Mesenchymal stem cell (in vitro differentiated cells and primary cell): ENCODE data around the gene KRT10.

Source experiments
- DNase-seq: peaks from one replicate; pipeline ENCODE4 v3.0.0-alpha.2; 2013
- H2AFZ ChIP-seq: one replicate; pipeline ENCODE4 v1.6.1; 2013; ENCODE audit warnings: low read depth, mild to moderate bottlenecking, control low read depth, inconsistent platforms, low read length, moderate library complexity
- H2AK5ac ChIP-seq: 2 replicates; pipeline ENCODE4 v1.6.1; 2013; ENCODE audit warnings: low read length, moderate library complexity, mild to moderate bottlenecking, inconsistent platforms; ENCODE audit not compliant: severe bottlenecking
- H2BK120ac ChIP-seq: one replicate; pipeline ENCODE4 v1.6.1; 2013; ENCODE audit warnings: low read depth, mild to moderate bottlenecking, inconsistent platforms, low read length, moderate library complexity
- H2BK12ac ChIP-seq, 2 experiments: one replicate each; pipeline ENCODE4 v1.6.1; 2013; ENCODE audit warnings: inconsistent platforms in 2 of 2, low read length in 2 of 2, mild to moderate bottlenecking in 2 of 2, moderate library complexity in 2 of 2, control low read depth in 1 of 2
- H2BK15ac ChIP-seq: one replicate; pipeline ENCODE4 v1.6.1; 2013; ENCODE audit warnings: mild to moderate bottlenecking, low read depth, inconsistent platforms; ENCODE audit not compliant: poor library complexity, severe bottlenecking
- H2BK5ac ChIP-seq: 2 replicates; pipeline ENCODE4 v1.6.1; 2013; ENCODE audit warnings: low read depth, mild to moderate bottlenecking, low read length, control low read depth, inconsistent platforms; ENCODE audit not compliant: poor library complexity, severe bottlenecking
- H3K14ac ChIP-seq, 2 experiments: one replicate each; pipeline ENCODE4 v1.6.1; 2013; ENCODE audit warnings: inconsistent platforms in 2 of 2, low read length in 2 of 2, control low read depth in 1 of 2, mild to moderate bottlenecking in 1 of 2, moderate library complexity in 1 of 2
- H3K18ac ChIP-seq, 2 experiments: one replicate each; pipeline ENCODE4 v1.6.1; 2013; ENCODE audit warnings: inconsistent platforms in 2 of 2, low read length in 2 of 2, control low read depth in 1 of 2, low read depth in 1 of 2, mild to moderate bottlenecking in 1 of 2
- H3K23ac ChIP-seq, 2 experiments: one replicate each; pipeline ENCODE4 v1.6.1; 2013; ENCODE audit warnings: inconsistent platforms in 2 of 2, low read length in 2 of 2, mild to moderate bottlenecking in 2 of 2, moderate library complexity in 2 of 2, control low read depth in 1 of 2
- H3K27ac ChIP-seq: 2 replicates; pipeline ENCODE4 v1.5.1; 2013; ENCODE audit warnings: mild to moderate bottlenecking, moderate library complexity, low read length, control low read depth, inconsistent platforms; ENCODE audit not compliant: poor library complexity, severe bottlenecking
- H3K27me3 ChIP-seq, 2 experiments: 2 replicates each; pipeline versions ENCODE4 v1.6.1 to v1.7.0; 2013; ENCODE audit warnings: low read length in 2 of 2, mild to moderate bottlenecking in 2 of 2, moderate library complexity in 2 of 2, control low read depth in 1 of 2, inconsistent platforms in 1 of 2; ENCODE audit not compliant: control insufficient read depth in 1 of 2, insufficient read depth in 1 of 2
- H3K36me3 ChIP-seq, 2 experiments: 2 replicates each; pipeline versions ENCODE4 v1.6.1 to v1.7.0; 2013; ENCODE audit warnings: low read length in 2 of 2, control low read depth in 1 of 2, inconsistent platforms in 1 of 2, low read depth in 1 of 2, mild to moderate bottlenecking in 1 of 2; ENCODE audit not compliant: insufficient read depth in 2 of 2, control insufficient read depth in 1 of 2
- H3K4ac ChIP-seq, 2 experiments: one replicate each; pipeline ENCODE4 v1.6.1; 2013; ENCODE audit warnings: inconsistent platforms in 2 of 2, low read length in 2 of 2, mild to moderate bottlenecking in 2 of 2, moderate library complexity in 2 of 2, control low read depth in 1 of 2, low read depth in 1 of 2
- H3K4me1 ChIP-seq: 2 replicates; pipeline ENCODE4 v1.6.1; 2013; ENCODE audit warnings: low read depth, low read length, control low read depth; ENCODE audit not compliant: control insufficient read depth, insufficient read depth
- H3K4me2 ChIP-seq: 2 replicates; pipeline ENCODE4 v1.6.1; 2013; ENCODE audit warnings: low read length, mild to moderate bottlenecking, inconsistent platforms; ENCODE audit not compliant: poor library complexity, severe bottlenecking
- H3K4me3 ChIP-seq, 2 experiments: 2 replicates each; pipeline versions ENCODE4 v1.5.1 to v1.7.0; 2013; ENCODE audit warnings: low read length in 2 of 2, mild to moderate bottlenecking in 2 of 2, control low read depth in 1 of 2, low read depth in 1 of 2; ENCODE audit not compliant: insufficient read depth in 1 of 2
- H3K79me1 ChIP-seq: replicated peaks from 2 replicates; pipeline ENCODE4 v1.6.1; 2013; ENCODE audit warnings: mild to moderate bottlenecking, control low read depth, low read length, inconsistent platforms; ENCODE audit not compliant: poor library complexity, severe bottlenecking
- H3K9ac ChIP-seq: 2 replicates; pipeline ENCODE4 v1.7.0; 2013; ENCODE audit warnings: mild to moderate bottlenecking, low read length, moderate library complexity
- H3K9me3 ChIP-seq: 2 replicates; pipeline ENCODE4 v1.7.0; 2013; ENCODE audit warnings: mild to moderate bottlenecking, low read length; ENCODE audit not compliant: control insufficient read depth
- H4K8ac ChIP-seq: one replicate; pipeline ENCODE4 v1.6.1; 2013; ENCODE audit warnings: inconsistent platforms, mild to moderate bottlenecking, low read length, moderate library complexity
- H4K91ac ChIP-seq: one replicate; pipeline ENCODE4 v1.6.1; 2013; ENCODE audit warnings: mild to moderate bottlenecking, low read length, inconsistent platforms
- WGBS: methylation state at CpG from one replicate; pipeline ENCODE4 v1.1.7; 2013; ENCODE audit warnings: mixed read lengths; 5-methylcytosine and 5-hydroxymethylcytosine counted together

KRT10 gene

GRCh38 chr17:40857535-40857934 is 35.1 kb upstream of the KRT10 start:
- H3K27ac ChIP-seq: no peak overlapping the region
- no peak overlapping the region for H4K8ac ChIP-seq
- no peak overlapping the region for H3K18ac ChIP-seq
- H3K14ac ChIP-seq: no peak overlapping the region
- H3K36me3 ChIP-seq: no peaks in the 10 kb centered on the region
- no peak overlapping the region for H3K4me3 ChIP-seq
- no peak overlapping the region for H2AFZ ChIP-seq
- no peak overlapping the region for H4K91ac ChIP-seq
- peak overlapping the region; percentile 24 for H2BK5ac ChIP-seq
- 94% methylated on average over 4 of the region's 5 CpGs for WGBS
- no peaks in the 10 kb centered on the region for H3K9me3 ChIP-seq
- no peak for DNase-seq
- no peaks in the 10 kb centered on the region for H3K79me1 ChIP-seq
- H2BK15ac ChIP-seq: no peak overlapping the region
- no peak overlapping the region for H3K4me2 ChIP-seq
- H2BK120ac ChIP-seq: no peak overlapping the region
- H3K23ac ChIP-seq: no peak overlapping the region
- H3K4ac ChIP-seq: no peak overlapping the region
- no peak overlapping the region for H2BK12ac ChIP-seq
- peak overlapping the region; percentile 63 for H3K9ac ChIP-seq
- H3K27me3 ChIP-seq: no peaks in the 10 kb centered on the region
- peak overlapping the region; percentile 100 for H2AK5ac ChIP-seq
- peaks cover 1% of the 10 kb centered on the region for H3K4me1 ChIP-seq

DNA sequence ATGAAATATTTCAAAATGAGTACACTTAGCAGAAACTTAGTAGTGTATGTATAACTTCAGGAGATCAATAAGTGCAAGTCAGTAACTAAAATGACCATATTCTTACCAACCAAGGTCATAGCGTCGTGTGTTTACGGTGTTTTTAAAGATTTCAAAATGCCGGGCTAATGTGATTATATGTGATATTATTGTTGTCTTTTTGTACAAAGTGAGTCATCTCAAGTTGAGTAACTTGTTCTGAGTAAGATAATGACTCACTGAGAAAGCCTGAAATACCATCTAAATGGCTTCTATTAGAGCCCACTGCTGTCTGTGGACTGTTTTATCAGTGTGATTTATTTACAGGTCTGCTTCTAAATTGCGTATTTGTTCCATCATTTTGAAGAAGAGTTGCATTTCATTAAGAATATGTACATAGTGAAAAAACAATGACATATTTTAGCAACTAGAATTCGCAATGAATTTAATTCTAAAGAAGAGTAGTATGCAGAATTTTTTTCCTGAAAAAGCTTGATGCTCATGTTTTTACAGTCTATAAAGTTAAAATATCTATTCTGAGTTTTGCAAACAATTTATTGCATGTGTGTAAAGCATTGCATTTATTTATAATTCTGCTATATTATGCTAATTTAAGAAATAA is 31.9 kb upstream of the KRT10 start:
- Histone ChIP-seq H3K18ac (no peak overlapping the region), H3K4ac (no peak overlapping the region), H3K4me3 (no peak overlapping the region), H3K4me1 (peaks cover 1% of the 10 kb centered on the region), H2AK5ac (no peak overlapping the region), H3K9ac (no peak overlapping the region), H3K4me2 (no peak overlapping the region), H2BK15ac (no peak overlapping the region), H3K23ac (no peak overlapping the region), H3K14ac (no peak overlapping the region), H3K9me3 (no peaks in the 10 kb centered on the region), H3K36me3 (no peaks in the 10 kb centered on the region), H2BK5ac (no peak overlapping the region), H2AFZ (no peak overlapping the region), H3K79me1 (no peaks in the 10 kb centered on the region), H4K91ac (no peak overlapping the region), H4K8ac (no peak overlapping the region), H2BK120ac (no peak overlapping the region), H3K27me3 (no peaks in the 10 kb centered on the region), H2BK12ac (no peak overlapping the region), H3K27ac (no peak overlapping the region)
- peak; percentile 93 for DNase-seq
- 0% methylated on average over 4 of the region's 6 CpGs for WGBS

- Histone ChIP-seq H2BK120ac (no peak overlapping the region), H2AFZ (no peak overlapping the region), H3K4me1 (peaks cover 1% of the 10 kb centered on the region)
Observed at GRCh38 chr17:40852364-40852763, 29.9 kb upstream of the KRT10 start.

DNA sequence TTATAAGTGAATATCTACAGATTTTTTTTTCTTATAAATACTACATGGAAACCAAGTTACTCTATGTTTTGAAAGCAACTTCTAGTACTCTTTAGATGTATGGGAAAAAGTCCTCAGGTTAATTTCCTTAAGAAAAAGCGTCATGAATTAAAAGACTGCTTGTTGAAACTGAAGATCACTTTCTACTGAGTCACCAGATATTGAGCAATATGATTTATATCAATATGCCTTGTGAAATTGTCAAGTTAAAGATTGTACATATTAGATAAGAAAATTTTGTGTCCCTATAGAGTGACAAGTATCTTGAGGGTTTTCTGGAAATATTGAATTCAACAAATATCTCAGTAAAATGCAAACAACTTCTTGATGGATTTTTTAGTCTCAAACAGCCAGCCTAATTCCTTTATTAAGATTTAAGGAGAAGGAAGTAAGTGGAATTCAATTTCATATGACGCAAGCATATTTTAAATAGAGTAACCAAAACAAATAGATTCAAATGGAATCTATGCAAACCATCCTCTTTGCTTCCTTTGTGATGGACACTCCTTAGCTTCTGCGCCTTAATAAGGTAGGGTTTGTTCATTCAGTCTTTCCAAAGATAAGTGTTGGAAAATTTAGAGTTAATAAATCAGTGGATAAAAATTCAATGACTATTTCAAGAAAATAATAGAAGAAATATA is 28.0 kb upstream of the KRT10 start:
- Histone ChIP-seq H3K23ac (no peak overlapping the region), H3K4me1 (peaks cover 1% of the 10 kb centered on the region), H2BK12ac (no peak overlapping the region), H3K14ac (no peak overlapping the region), H2BK5ac (no peak overlapping the region), H2AK5ac (no peak overlapping the region), H3K9ac (no peak overlapping the region), H2AFZ (no peak overlapping the region), H4K91ac (no peak overlapping the region), H3K27ac (no peak overlapping the region), H3K4me3 (no peak overlapping the region), H3K18ac (no peak overlapping the region), H4K8ac (no peak overlapping the region), H3K27me3 (no peaks in the 10 kb centered on the region), H3K9me3 (no peaks in the 10 kb centered on the region), H3K4me2 (no peak overlapping the region), H2BK120ac (no peak overlapping the region), H2BK15ac (no peak overlapping the region), H3K36me3 (no peaks in the 10 kb centered on the region), H3K4ac (no peak overlapping the region), H3K79me1 (no peaks in the 10 kb centered on the region)
- DNase-seq: peak; percentile 55
- 100% methylated on average over 1 of the region's 3 CpGs for WGBS

More at GRCh38 chr17:40852364-40852763, 29.9 kb upstream of the KRT10 start:
- Histone ChIP-seq H3K79me1 (no peaks in the 10 kb centered on the region), H3K36me3 (no peaks in the 10 kb centered on the region), H3K27ac (no peak overlapping the region), H3K14ac (no peak overlapping the region), H3K27me3 (no peaks in the 10 kb centered on the region), H3K9me3 (no peaks in the 10 kb centered on the region), H3K18ac (no peak overlapping the region), H3K9ac (no peak overlapping the region), H4K8ac (no peak overlapping the region), H2BK12ac (no peak overlapping the region), H3K4ac (no peak overlapping the region), H2BK15ac (no peak overlapping the region), H3K4me3 (no peak overlapping the region), H2AK5ac (no peak overlapping the region), H3K23ac (no peak overlapping the region), H4K91ac (no peak overlapping the region), H2BK5ac (no peak overlapping the region), H3K4me2 (no peak overlapping the region)
- DNase-seq: no peak
- WGBS: 100% methylated on average over 1 of the region's 1 CpG
